Measurements from ENCODE around the gene OPCML.

OPCML gene

DNA sequence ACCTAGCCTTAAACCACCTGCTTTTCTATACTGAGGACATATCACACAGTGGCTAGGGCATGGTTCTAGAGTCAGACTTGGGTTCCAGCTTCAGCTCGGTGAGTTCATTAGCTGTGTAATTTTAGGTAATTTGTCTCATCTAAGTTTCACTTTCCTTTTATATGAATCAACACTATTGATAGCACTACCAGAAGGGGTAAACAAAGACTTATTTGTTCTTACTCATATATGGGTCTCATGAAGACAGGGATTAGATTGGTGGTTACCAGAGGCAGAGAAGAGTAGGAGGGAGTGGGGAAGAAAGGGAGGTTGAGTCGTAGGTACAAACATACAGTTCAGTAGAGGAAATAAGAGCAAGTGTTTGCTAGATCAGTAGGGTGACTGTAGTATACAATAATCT lies 924.7 kb downstream of the OPCML start:
- no peak overlapping the region for H3K27ac ChIP-seq
- H3K27me3 ChIP-seq, result no peaks in the 10 kb centered on the region
- no peak overlapping the region for H3K4me3 ChIP-seq (ENCODE audit: low read depth in 1 of 2, low read length in 1 of 2)
- TF ChIP-seq, protein P1, sequence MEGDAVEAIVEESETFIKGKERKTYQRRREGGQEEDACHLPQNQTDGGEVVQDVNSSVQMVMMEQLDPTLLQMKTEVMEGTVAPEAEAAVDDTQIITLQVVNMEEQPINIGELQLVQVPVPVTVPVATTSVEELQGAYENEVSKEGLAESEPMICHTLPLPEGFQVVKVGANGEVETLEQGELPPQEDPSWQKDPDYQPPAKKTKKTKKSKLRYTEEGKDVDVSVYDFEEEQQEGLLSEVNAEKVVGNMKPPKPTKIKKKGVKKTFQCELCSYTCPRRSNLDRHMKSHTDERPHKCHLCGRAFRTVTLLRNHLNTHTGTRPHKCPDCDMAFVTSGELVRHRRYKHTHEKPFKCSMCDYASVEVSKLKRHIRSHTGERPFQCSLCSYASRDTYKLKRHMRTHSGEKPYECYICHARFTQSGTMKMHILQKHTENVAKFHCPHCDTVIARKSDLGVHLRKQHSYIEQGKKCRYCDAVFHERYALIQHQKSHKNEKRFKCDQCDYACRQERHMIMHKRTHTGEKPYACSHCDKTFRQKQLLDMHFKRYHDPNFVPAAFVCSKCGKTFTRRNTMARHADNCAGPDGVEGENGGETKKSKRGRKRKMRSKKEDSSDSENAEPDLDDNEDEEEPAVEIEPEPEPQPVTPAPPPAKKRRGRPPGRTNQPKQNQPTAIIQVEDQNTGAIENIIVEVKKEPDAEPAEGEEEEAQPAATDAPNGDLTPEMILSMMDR (IDR thresholded peaks at IDR 0.05), result no peak
- H3K9me3 ChIP-seq, result no peaks in the 10 kb centered on the region
- no peaks in the 10 kb centered on the region for H3K4me1 ChIP-seq (ENCODE audit: control insufficient read depth in 1 of 2, insufficient read depth in 1 of 2, low read depth in 1 of 2, low read length in 1 of 2)
- H3K36me3 ChIP-seq, result no peaks in the 10 kb centered on the region

DNA sequence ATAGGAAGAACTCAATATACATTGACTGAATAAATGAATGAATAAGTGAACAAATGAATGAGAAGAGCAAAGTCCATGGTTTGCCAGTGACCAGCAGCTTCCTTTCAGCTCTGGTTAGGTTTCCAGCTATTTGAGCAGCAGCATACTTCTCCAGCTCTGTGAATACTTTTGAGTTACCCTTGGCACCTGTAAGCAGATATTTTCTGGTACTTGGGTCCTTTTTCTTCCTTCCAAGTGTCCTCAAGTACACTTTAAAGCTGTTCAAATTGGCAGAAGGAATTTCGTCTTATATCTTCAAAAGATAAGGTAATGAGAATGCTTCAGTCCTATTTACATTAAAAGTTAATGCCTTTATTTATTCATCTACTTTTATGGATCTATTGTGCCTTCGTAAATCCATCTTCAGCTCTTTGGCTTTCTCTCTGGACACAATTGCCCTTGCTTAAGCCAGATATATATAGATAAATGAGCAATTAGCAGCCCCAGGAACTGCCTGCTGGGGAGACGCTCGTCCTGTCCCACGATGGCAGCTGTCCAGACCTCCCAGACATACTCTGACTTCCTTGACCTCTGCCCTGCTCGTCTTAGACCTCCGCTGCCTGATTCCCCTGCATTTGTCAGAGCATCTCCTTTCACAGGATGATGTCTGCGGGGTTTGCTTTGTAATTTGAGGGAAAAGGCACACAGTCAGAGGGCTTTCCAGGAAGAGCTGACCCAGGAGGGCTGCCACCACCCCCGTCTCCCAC lies 926.3 kb downstream of the OPCML start:
- no peaks in the 10 kb centered on the region for H3K9me3 ChIP-seq
- no peaks in the 10 kb centered on the region for H3K4me1 ChIP-seq (ENCODE audit: control insufficient read depth in 1 of 2, insufficient read depth in 1 of 2, low read depth in 1 of 2, low read length in 1 of 2)
- TF ChIP-seq, protein P1 (IDR thresholded peaks at IDR 0.05), result no peak
- no peak overlapping the region for H3K4me3 ChIP-seq (ENCODE audit: low read depth in 1 of 2, low read length in 1 of 2)
- H3K36me3 ChIP-seq, result no peaks in the 10 kb centered on the region
- H3K27me3 ChIP-seq, result no peaks in the 10 kb centered on the region
- no peak overlapping the region for H3K27ac ChIP-seq

DNA sequence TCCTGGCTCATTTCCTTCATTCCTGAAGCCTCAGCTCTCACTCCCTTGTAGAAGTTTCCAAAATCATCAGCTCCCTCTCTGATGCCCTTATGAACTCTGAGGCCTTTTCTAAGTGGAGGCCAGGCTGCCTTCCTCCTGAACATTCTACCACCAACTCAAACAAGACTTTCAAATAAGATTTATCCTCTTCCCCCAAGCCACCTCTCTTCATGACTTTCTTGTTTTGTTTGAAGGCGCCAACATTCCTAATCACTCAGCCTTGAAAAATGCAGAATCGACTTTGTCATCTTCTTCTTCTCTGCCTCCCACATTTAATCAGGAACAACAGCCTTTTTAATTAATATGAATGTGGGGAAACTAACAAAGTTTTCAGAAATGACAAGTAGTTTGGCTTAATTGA lies 927.9 kb downstream of the OPCML start:
- no peaks in the 10 kb centered on the region for H3K4me1 ChIP-seq (ENCODE audit: control insufficient read depth in 1 of 2, insufficient read depth in 1 of 2, low read depth in 1 of 2, low read length in 1 of 2)
- no peaks in the 10 kb centered on the region for H3K36me3 ChIP-seq
- no peak overlapping the region for H3K27ac ChIP-seq
- no peaks in the 10 kb centered on the region for H3K9me3 ChIP-seq
- TF ChIP-seq, protein P1 (IDR thresholded peaks at IDR 0.05), result no peak
- H3K27me3 ChIP-seq, result no peaks in the 10 kb centered on the region
- no peak overlapping the region for H3K4me3 ChIP-seq (ENCODE audit: low read depth in 1 of 2, low read length in 1 of 2)

DNA sequence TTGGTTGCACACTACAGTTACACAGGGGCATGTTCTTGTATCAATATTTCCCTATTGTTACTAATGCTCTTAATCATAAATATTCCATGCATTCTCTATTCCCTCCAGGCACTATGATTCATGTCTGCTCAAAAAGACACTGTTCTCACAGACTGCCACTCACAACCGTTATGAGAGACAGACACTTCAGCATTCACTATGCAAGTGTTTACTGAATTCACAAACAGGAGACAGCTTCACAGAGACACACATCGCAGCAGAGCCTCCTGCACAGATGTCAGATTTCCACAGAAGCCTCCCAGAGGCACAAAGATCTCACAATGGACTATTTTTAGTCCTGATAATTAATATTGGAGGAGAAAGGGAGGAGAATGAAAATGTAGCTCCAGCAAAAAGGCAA lies 930.4 kb downstream of the OPCML start:
- TF ChIP-seq, protein P1 (IDR thresholded peaks at IDR 0.05), result no peak
- Histone ChIP-seq H3K27ac (no peak overlapping the region), H3K27me3 (no peaks in the 10 kb centered on the region), H3K9me3 (no peaks in the 10 kb centered on the region), H3K4me3 (ENCODE audit: low read depth in 1 of 2, low read length in 1 of 2) (no peak overlapping the region), H3K4me1 (ENCODE audit: control insufficient read depth in 1 of 2, insufficient read depth in 1 of 2, low read depth in 1 of 2, low read length in 1 of 2) (no peaks in the 10 kb centered on the region), H3K36me3 (no peaks in the 10 kb centered on the region)

DNA sequence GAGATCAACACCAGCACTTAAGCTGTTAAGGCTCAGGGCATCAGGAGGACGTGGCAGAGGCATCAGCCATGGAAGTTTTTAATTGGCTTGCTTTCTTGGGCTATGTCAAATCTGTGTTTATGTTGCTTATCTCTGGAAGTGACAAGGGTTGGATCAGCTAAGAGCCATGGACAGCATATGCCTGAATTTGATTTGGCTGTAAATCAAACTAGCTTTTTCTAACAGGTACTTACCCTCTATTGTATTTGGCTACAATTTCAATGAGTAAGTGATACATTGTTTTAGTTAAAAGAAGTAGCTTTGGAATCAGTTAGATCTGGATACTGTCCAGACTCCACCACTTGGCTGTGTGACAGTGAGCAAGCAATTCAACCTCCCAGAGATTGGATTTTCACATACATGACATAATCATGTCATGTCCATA lies 936.6 kb downstream of the OPCML start:
- Histone ChIP-seq H3K27ac (no peak overlapping the region), H3K9me3 (no peaks in the 10 kb centered on the region), H3K36me3 (no peaks in the 10 kb centered on the region), H3K4me3 (ENCODE audit: low read depth in 1 of 2, low read length in 1 of 2) (no peak overlapping the region), H3K27me3 (no peaks in the 10 kb centered on the region), H3K4me1 (ENCODE audit: control insufficient read depth in 1 of 2, insufficient read depth in 1 of 2, low read depth in 1 of 2, low read length in 1 of 2) (no peaks in the 10 kb centered on the region)
- TF ChIP-seq, protein P1 (IDR thresholded peaks at IDR 0.05), result no peak
